Colonic mucosa (tissue), 4 donors: ENCODE measurements around the gene FAM181A. TPM values are rescaled to one million over a fixed set of nuclear protein-coding genes. Genes with fewer than 3 reads are reported as not detected.
A peak's percentile ranks its signal among the peaks of the same experiment; 100 is the strongest.

ENCODE experiments used
- DNase-seq: peaks from one replicate; pipeline ENCODE4 v3.0.0-alpha.2; 2020
- H3K27ac ChIP-seq: fragments of 200-600 bp; one replicate; pipeline ENCODE4 v1.8.0; 2021
- H3K27me3 ChIP-seq: fragments of 200-600 bp; one replicate; pipeline ENCODE4 v1.8.0; 2021
- H3K36me3 ChIP-seq: fragments of 200-600 bp; one replicate; pipeline ENCODE4 v1.8.0; 2021
- H3K4me1 ChIP-seq: fragments of 200-600 bp; one replicate; pipeline ENCODE4 v1.8.0; 2021; ENCODE audit warnings: mild to moderate bottlenecking
- H3K4me3 ChIP-seq: fragments of 200-600 bp; one replicate; pipeline ENCODE4 v1.8.0; 2021
- H3K9ac ChIP-seq, 2 donors: one replicate each; pipeline ENCODE4 v1.7.0; 2013; ENCODE audit warnings: control low read depth in 2 of 2, low read depth in 2 of 2, low read length in 2 of 2
- H3K9me3 ChIP-seq: fragments of 200-600 bp; one replicate; pipeline ENCODE4 v1.8.0; 2021
- intact Hi-C: fragments of 100-400 bp; cut with DNase I; formaldehyde crosslinking; loops from one replicate; pipeline ENCODE4 v1.14.1; 2022
- microRNA-seq: library from miRNA; unstranded; fragments of <30 nt; microRNA quantifications from one replicate; pipeline ENCODE4, GENCODE V29; 2019
- total RNA-seq, 2 donors: library from RNA; stranded (reverse); fragmentation: NEBNext Ultra II Directional in 1 of 2; extraction: Animal tissue kit (Norgen Biotek cat#: 25700) in 1 of 2; gene quantifications; one replicate each; pipeline ENCODE4 v1.2.1, GENCODE V29; 2021
- TF ChIP-seq, protein P1 (sequence below): fragments of 200-600 bp; IDR thresholded peaks from one replicate; pipeline ENCODE4 v1.8.0; 2022; ENCODE audit warnings: antibody characterized with exemption, mild to moderate bottlenecking
- donor health status: healthy.
- donor health status: DM: no; HTN: no; CAD: no.
- donor health status: DM: no; HTN: no; CAD: no.

FAM181A gene
- total RNA-seq, 2 donors from 2014 or later: not detected

DNA sequence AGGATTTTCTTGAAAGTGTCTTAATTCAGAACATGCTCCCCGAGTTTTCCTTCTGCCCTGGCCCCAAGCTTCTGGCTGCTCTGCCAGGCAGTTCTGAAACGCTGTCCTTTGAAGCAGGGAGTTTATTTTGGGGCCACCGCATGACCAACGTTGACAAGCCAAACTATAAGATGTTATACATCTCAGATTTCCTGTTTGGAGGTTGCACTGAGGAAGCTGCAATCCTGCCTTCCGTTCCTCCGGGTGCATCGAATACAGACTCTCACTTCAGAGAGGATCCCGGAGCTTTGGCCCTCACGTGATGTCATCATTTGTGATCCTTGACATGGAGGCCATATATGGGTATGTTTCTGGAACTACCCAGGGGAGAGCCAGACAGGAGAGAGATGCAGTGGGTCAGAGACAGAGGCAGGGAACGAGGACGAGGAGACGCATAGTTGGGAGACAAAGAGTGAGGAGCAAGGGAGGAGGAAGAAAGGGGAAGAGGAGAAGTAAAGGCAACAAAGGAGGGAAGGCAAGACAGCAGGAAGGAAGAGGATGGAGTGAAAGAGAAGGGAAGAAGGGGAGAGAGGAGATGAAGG, 49.4 kb downstream of the FAM181A start, which contains the start of gene ASB2:
TSS of gene ASB2 (minus strand) at position 94 of the 581 bp plus-strand sequence. CDS start 12,031 bp downstream, outside the sequence.
- peak within 1 kb of the TSS; percentile 20 for H3K4me3 ChIP-seq
- H3K4me1 ChIP-seq: no peaks in the 10 kb centered on the region
- intact Hi-C loops: no loop called here
- TF ChIP-seq, protein P1, sequence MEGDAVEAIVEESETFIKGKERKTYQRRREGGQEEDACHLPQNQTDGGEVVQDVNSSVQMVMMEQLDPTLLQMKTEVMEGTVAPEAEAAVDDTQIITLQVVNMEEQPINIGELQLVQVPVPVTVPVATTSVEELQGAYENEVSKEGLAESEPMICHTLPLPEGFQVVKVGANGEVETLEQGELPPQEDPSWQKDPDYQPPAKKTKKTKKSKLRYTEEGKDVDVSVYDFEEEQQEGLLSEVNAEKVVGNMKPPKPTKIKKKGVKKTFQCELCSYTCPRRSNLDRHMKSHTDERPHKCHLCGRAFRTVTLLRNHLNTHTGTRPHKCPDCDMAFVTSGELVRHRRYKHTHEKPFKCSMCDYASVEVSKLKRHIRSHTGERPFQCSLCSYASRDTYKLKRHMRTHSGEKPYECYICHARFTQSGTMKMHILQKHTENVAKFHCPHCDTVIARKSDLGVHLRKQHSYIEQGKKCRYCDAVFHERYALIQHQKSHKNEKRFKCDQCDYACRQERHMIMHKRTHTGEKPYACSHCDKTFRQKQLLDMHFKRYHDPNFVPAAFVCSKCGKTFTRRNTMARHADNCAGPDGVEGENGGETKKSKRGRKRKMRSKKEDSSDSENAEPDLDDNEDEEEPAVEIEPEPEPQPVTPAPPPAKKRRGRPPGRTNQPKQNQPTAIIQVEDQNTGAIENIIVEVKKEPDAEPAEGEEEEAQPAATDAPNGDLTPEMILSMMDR: no peak
- H3K27ac ChIP-seq: peak within 1 kb of the TSS; percentile 61
- no peaks in the 10 kb centered on the region for H3K36me3 ChIP-seq
- H3K9ac ChIP-seq: peak within 1 kb of the TSS; percentile 21 to 53
- no peaks in the 10 kb centered on the region for H3K9me3 ChIP-seq
- no peaks in the 10 kb centered on the region for H3K27me3 ChIP-seq
- no peak for DNase-seq

DNA sequence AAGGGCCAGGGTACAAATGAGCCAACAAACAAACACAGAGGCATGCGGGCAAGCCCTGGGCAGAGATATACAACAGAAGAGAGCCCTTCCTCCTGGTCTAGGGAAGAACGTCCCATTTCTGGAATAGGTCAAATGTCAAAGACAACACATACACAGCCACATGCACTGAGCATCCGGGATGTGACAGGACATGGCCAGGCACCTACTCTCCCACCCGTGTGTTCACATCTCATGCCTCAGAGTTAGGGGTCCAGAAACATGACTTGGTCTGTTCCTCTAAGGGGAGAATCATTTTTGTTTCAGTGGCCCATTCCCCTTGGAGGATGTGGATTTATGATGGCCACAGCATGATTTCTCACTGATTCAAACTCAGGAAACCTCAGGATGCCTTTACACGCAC, 50.0 kb downstream of the FAM181A start:
- H3K27me3 ChIP-seq: no peaks in the 10 kb centered on the region
- no peak overlapping the region for H3K4me3 ChIP-seq
- no peaks in the 10 kb centered on the region for H3K36me3 ChIP-seq
- H3K4me1 ChIP-seq: no peaks in the 10 kb centered on the region
- DNase-seq: no peak
- intact Hi-C loops: no loop called here
- TF ChIP-seq, protein P1: no peak
- peak overlapping the region; percentile 61 for H3K27ac ChIP-seq
- no peaks in the 10 kb centered on the region for H3K9me3 ChIP-seq
- peak overlapping the region in 1 of 2 donors; percentile 53 for H3K9ac ChIP-seq

DNA sequence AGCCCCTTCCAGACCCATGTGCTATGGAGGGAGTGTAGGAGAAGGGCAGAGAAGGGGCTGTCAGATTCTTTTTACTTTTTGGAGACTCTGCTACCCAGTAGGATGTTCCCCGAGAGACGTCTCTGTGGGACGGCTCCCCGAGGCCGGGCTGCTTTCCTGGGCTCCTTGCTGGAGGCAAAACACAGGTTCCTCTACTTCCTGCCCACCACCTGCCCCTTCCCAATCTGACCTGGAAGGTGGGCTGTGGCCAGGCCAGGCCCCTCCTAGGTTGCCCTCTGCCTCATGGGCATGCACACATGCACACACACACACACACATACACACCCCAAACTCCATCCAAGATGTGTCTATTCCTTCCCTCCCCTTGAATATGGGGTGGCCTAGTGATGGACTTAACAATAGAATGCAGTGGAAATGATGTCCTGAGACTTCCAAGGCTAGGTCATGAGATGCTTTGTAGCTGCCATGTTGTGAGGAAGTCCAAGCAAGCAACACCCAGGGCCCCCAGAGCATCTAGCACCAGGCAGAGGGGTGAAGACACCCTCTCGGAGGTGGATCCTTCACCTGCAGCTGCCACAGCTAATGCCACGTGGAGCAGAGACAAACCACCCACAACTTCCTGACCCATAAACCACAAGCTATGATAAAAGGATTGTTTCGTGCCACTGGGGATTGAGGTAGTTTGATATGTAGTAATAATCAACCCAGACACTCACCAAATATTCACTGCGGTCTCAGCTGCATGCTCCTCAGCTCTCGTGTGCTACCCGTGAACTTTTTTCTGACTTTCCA, 50.8 kb downstream of the FAM181A start:
- Histone ChIP-seq H3K4me1 (no peaks in the 10 kb centered on the region), H3K27ac (peak overlapping the region; percentile 61), H3K9ac (no peak overlapping the region), H3K27me3 (no peaks in the 10 kb centered on the region), H3K4me3 (no peak overlapping the region), H3K9me3 (no peaks in the 10 kb centered on the region), H3K36me3 (no peaks in the 10 kb centered on the region)
- intact Hi-C loops: no loop called here
- TF ChIP-seq, protein P1: no peak
- no peak for DNase-seq

DNA sequence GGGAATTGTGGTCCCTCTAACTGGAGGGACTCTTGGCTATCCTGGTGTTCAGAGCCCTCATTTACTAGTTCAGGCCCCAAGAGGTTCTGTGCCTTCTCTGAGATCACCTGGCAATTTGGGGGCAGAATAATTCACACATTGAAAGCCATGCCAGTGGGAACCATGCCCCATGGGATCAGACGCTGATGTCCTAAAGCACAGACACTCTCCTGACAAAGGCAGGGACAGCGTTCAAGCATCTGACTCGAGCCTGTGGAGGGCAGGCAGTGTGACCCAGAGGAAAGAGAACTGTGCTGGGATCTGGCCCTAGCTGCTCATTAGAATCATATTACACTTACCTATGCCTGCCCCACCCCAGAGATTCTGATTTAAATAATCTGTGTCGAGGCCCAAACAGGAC, 51.6 kb downstream of the FAM181A start:
- Histone ChIP-seq H3K9me3 (no peaks in the 10 kb centered on the region), H3K27me3 (no peaks in the 10 kb centered on the region), H3K4me3 (no peak overlapping the region), H3K4me1 (no peaks in the 10 kb centered on the region), H3K9ac (no peak overlapping the region), H3K27ac (no peak overlapping the region), H3K36me3 (no peaks in the 10 kb centered on the region)
- intact Hi-C loops: no loop called here
- TF ChIP-seq, protein P1: no peak
- no peak for DNase-seq

Small RNA genes lying within 50 kb of the gene (microRNA-seq; reads per million reads assigned to microRNA genes)
- gene MIR4506: not detected

Other genes with a start within 250 kb of the FAM181A start
- gene PRIMA1, start 138.9 kb upstream of the FAM181A start, total RNA-seq: 1 to 10 TPM; 1.2 to 4.4 TPM
- 10 to 100 TPM in 1 of 2 donors, 1 to 10 TPM in 1; 1.3 to 13.4 TPM for gene ASB2, start 49.2 kb downstream of the FAM181A start, total RNA-seq
- gene CCDC197, start 70.0 kb downstream of the FAM181A start, total RNA-seq: not detected
- 1 to 10 TPM; 2.2 to 2.7 TPM for gene OTUB2, start 99.0 kb downstream of the FAM181A start, total RNA-seq
- 100 to 1,000 TPM; 110 to 142 TPM for gene DDX24, start 153.9 kb downstream of the FAM181A start, total RNA-seq
- 10 to 100 TPM; 15.8 to 27.4 TPM for gene IFI27L1, start 154.0 kb downstream of the FAM181A start, total RNA-seq
- 100 to 1,000 TPM; 219 to 709 TPM for gene IFI27, start 183.4 kb downstream of the FAM181A start, total RNA-seq
- gene IFI27L2, start 202.3 kb downstream of the FAM181A start, total RNA-seq: 10 to 100 TPM; 27.6 to 51.4 TPM
- under 1 TPM in 1 of 2 donors, not detected in 1; 0.27 TPM for gene PPP4R4, start 247.0 kb downstream of the FAM181A start, total RNA-seq